Ishikawa (cell line): ENCODE measurements around the gene FKBP4.

Source experiments
- CEBPB ChIP-seq: IDR thresholded peaks from 2 replicates; pipeline ENCODE4 v1.6.1; 2012
- EP300 ChIP-seq: IDR thresholded peaks from 2 replicates; pipeline ENCODE4 v1.6.1; 2012; ENCODE audit warnings: borderline replicate concordance
- TCF12 ChIP-seq: IDR thresholded peaks from 2 replicates; pipeline ENCODE4 v1.6.1; 2012; ENCODE audit warnings: low read depth

DNA sequence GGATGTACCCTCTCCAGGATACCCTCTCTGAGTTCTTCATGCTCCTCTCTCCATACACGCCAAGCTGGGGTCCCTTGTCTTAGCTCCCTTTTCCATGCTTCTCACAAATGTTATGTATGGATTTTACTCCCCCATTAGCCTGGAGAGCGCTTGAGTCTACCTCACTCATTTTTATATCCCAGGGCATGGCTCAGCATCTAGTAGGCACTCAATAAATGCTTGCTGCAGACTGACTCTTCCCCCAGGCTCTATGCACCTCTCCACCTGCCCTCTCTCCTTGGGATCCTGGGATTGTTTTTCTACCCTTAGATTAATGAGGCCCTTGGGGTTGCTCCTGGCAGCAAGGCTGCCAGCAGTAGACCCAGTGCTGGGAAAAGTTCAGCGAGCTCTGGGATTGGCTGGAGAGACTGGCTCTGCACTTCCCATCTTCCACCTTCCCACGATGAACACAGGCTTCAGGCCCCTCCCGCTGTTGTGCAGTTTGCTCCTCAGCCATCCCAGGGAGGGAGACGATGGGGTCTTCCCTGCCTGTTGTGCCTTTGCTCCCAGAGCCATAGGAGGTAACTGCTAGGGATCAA lies 37.9 kb downstream of the FKBP4 start:
- TF ChIP-seq TCF12 = no peak
- TF ChIP-seq CEBPB = no peak
- no peak for TF ChIP-seq EP300
